Measurements from ENCODE around the gene LRRC55. TPM values are rescaled to one million over a fixed set of nuclear protein-coding genes. Genes with fewer than 3 reads are reported as not detected.

The LRRC55 gene
- total RNA-seq, 4 donors from 2014 or later, result 0.09 to 0.32 TPM; not detected in 2

- Histone ChIP-seq H3K9me3 (no peaks in the 10 kb centered on the region), H3K4me1 (no peaks in the 10 kb centered on the region), H3K36me3 (no peaks in the 10 kb centered on the region), H3K27ac (no peak overlapping the region), H3K27me3 (peaks cover 0 to 7% (median 0%) of the 10 kb centered on the region in 4 donors), H3K4me3 (no peak overlapping the region)
- intact Hi-C loops (cut with DNase I), result no loop called here
- TF ChIP-seq POLR2A (IDR thresholded peaks at IDR 0.05), result no peak
- TF ChIP-seq CTCF (IDR thresholded peaks at IDR 0.05), result no peak
- WGBS, 2 donors, result 77 to 82% methylated on average over 4 of the region's 4 CpGs
- no peak for DNase-seq
These were observed 38.3 kb upstream of the LRRC55 start for GRCh38 chr11:57143459-57143858.

GRCh38 chr11:57144075-57144474, 37.7 kb upstream of the LRRC55 start:
- WGBS, 2 donors, result 54 to 82% methylated on average over 2 to 5 of the region's 5 CpGs
- intact Hi-C loops (cut with DNase I), result no loop called here

GRCh38 chr11:57144531-57145320, 37.0 kb upstream of the LRRC55 start:
- H3K36me3 ChIP-seq, result no peaks in the 10 kb centered on the region
- WGBS, 2 donors, result 47 to 68% methylated on average over 8 to 9 of the region's 9 CpGs
- H3K27ac ChIP-seq, result no peak overlapping the region
- no peaks in the 10 kb centered on the region for H3K9me3 ChIP-seq
- intact Hi-C loops (cut with DNase I), result no loop called here
- no peak for DNase-seq
- H3K27me3 ChIP-seq, result peaks cover 0 to 7% (median 0%) of the 10 kb centered on the region in 4 donors
- no peak overlapping the region for H3K4me3 ChIP-seq
- no peaks in the 10 kb centered on the region for H3K4me1 ChIP-seq
- no peak for TF ChIP-seq CTCF (IDR thresholded peaks at IDR 0.05)
- no peak for TF ChIP-seq POLR2A (IDR thresholded peaks at IDR 0.05)

More at GRCh38 chr11:57144075-57144474, 37.7 kb upstream of the LRRC55 start:
- no peak for DNase-seq
- H3K4me3 ChIP-seq, result no peak overlapping the region
- no peaks in the 10 kb centered on the region for H3K4me1 ChIP-seq
- H3K27ac ChIP-seq, result no peak overlapping the region
- no peaks in the 10 kb centered on the region for H3K9me3 ChIP-seq
- no peak for TF ChIP-seq CTCF (IDR thresholded peaks at IDR 0.05)
- no peak for TF ChIP-seq POLR2A (IDR thresholded peaks at IDR 0.05)
- H3K36me3 ChIP-seq, result no peaks in the 10 kb centered on the region
- peaks cover 0 to 7% (median 0%) of the 10 kb centered on the region in 4 donors for H3K27me3 ChIP-seq

GRCh38 chr11:57146301-57146700, 35.5 kb upstream of the LRRC55 start:
- intact Hi-C loops (cut with DNase I), result no loop called here
- Histone ChIP-seq H3K27me3 (peaks cover 0 to 7% (median 0%) of the 10 kb centered on the region in 4 donors), H3K36me3 (no peaks in the 10 kb centered on the region), H3K4me3 (no peak overlapping the region), H3K27ac (no peak overlapping the region), H3K9me3 (no peaks in the 10 kb centered on the region), H3K4me1 (no peaks in the 10 kb centered on the region)
- no peak for TF ChIP-seq CTCF (IDR thresholded peaks at IDR 0.05)
- TF ChIP-seq POLR2A (IDR thresholded peaks at IDR 0.05), result no peak
- DNase-seq, result no peak
- WGBS, 2 donors, result 74 to 76% methylated on average over 3 of the region's 3 CpGs

- DNase-seq, result no peak
- Histone ChIP-seq H3K27me3 (peaks cover 0 to 7% (median 0%) of the 10 kb centered on the region in 4 donors), H3K27ac (no peak overlapping the region), H3K4me1 (no peaks in the 10 kb centered on the region), H3K36me3 (no peaks in the 10 kb centered on the region), H3K4me3 (no peak overlapping the region), H3K9me3 (no peaks in the 10 kb centered on the region)
- WGBS, 2 donors, result 67 to 81% methylated on average over 5 of the region's 5 CpGs
- TF ChIP-seq CTCF (IDR thresholded peaks at IDR 0.05) (no peak), POLR2A (IDR thresholded peaks at IDR 0.05) (no peak)
- intact Hi-C loops (cut with DNase I), result no loop called here
These were observed 33.1 kb upstream of the LRRC55 start for GRCh38 chr11:57148621-57149020.

Data from esophagus squamous epithelium (tissue), 5 donors.